COLO668 (cell line): ENCODE measurements around the gene IMPG2.
"Not testable (repeated sequence)": the region's sequence is repeated elsewhere in the genome, so short reads cannot be mapped to it uniquely, and the experiment has no call there.

Source experiments
- DNase-seq: peaks from one replicate; lab custom pipeline; 2025; ENCODE audit not compliant: unreplicated experiment; lab: John Stamatoyannopoulos, UW

Gene IMPG2

GRCh38 chr3:101320475-101320874, at the start of gene IMPG2:
Gene IMPG2 (minus strand): TSS chr3:101320575. CDS start chr3:101320372, 203 bp downstream.
- DNase-seq: no peak

GRCh38 chr3:101362406-101362805, 42.0 kb upstream of the IMPG2 start:
- no peak for DNase-seq

GRCh38 chr3:101351829-101352228, 31.5 kb upstream of the IMPG2 start:
- no peak for DNase-seq

GRCh38 chr3:101340591-101340990, 20.2 kb upstream of the IMPG2 start:
- DNase-seq: no peak

- DNase-seq: no peak
Measured at GRCh38 chr3:101333883-101334282, 13.5 kb upstream of the IMPG2 start.

GRCh38 chr3:101329016-101329673, 8.8 kb upstream of the IMPG2 start:
- no peak for DNase-seq

- no peak for DNase-seq
Measured at GRCh38 chr3:101325393-101326134, 5.2 kb upstream of the IMPG2 start.

- DNase-seq: no peak
Measured at GRCh38 chr3:101319531-101319930, 844 bp downstream of the IMPG2 start.

- no peak for DNase-seq
Measured at GRCh38 chr3:101312545-101312944, 7.8 kb downstream of the IMPG2 start.

- no peak for DNase-seq
Measured at GRCh38 chr3:101311676-101312075, 8.7 kb downstream of the IMPG2 start.

GRCh38 chr3:101310978-101311375, 9.4 kb downstream of the IMPG2 start:
- DNase-seq: no peak

- DNase-seq: not testable (repeated sequence)
Measured at GRCh38 chr3:101308147-101308772, 12.1 kb downstream of the IMPG2 start.

- no peak for DNase-seq
Measured at GRCh38 chr3:101303836-101304235, 16.5 kb downstream of the IMPG2 start.

GRCh38 chr3:101303089-101303731, 17.2 kb downstream of the IMPG2 start:
- no peak for DNase-seq

GRCh38 chr3:101300073-101300472, 20.3 kb downstream of the IMPG2 start:
- no peak for DNase-seq

- no peak for DNase-seq
Measured at GRCh38 chr3:101292027-101292426, 28.3 kb downstream of the IMPG2 start.

- DNase-seq: no peak
Measured at GRCh38 chr3:101288294-101288693, 32.1 kb downstream of the IMPG2 start.

- DNase-seq: no peak
Measured at GRCh38 chr3:101284757-101285156, 35.6 kb downstream of the IMPG2 start.

- DNase-seq: no peak
Measured at GRCh38 chr3:101281521-101282030, 38.8 kb downstream of the IMPG2 start.

GRCh38 chr3:101279765-101280385, 40.5 kb downstream of the IMPG2 start:
- DNase-seq: no peak

- no peak for DNase-seq
Measured at GRCh38 chr3:101279162-101279561, 41.2 kb downstream of the IMPG2 start.
